ENCODE measurements around the gene PRKCH.

The PRKCH gene

DNA sequence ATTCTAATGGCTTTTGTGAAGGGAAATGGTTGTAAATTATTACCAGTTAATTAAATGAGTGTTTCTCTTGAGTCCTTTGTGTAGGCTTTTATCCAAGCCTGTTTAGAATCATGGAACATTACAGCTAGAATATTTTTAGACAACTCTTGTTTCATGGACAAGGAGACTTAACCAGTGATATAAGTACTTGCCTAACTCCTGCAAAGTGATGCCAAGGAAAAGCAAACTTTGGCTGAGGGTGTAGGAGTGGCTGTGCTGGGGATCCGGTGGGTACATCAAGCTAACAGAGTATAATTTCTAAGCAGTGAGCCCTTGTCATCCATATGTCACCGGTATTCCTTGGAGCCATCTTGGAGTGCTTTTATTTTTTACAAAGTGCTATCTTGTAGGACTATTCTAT, 61.5 kb downstream of the PRKCH start:
- no peak overlapping the region for H3K4me2 ChIP-seq (ENCODE audit: insufficient read depth, low read length)
- no peak overlapping the region for H3K9ac ChIP-seq (ENCODE audit: low read depth, low read length)
- no peaks in the 10 kb centered on the region for H3K9me3 ChIP-seq (ENCODE audit: insufficient read depth, low read length, severe bottlenecking)
- H3K27me3 ChIP-seq (ENCODE audit: insufficient read depth, low read length, poor library complexity), result no peaks in the 10 kb centered on the region
- H4K20me1 ChIP-seq (ENCODE audit: insufficient read depth, low read length), result peaks cover 73% of the 10 kb centered on the region
- no peak overlapping the region for H3K4me3 ChIP-seq (ENCODE audit: low read depth in 1 of 2, low read length in 2 of 2)
- H3K79me2 ChIP-seq (ENCODE audit: insufficient read depth, low read length), result peaks cover 99% of the 10 kb centered on the region
- DNase-seq, result no peak
- peaks cover 88% of the 10 kb centered on the region for H3K4me1 ChIP-seq (ENCODE audit: insufficient read depth, low read length)
- no peaks in the 10 kb centered on the region; the same call in 1 of the 2 replicates for H3K36me3 ChIP-seq (ENCODE audit: insufficient read depth, low read length)
- no peak overlapping the region for H2AFZ ChIP-seq (ENCODE audit: low read depth, low read length)
- ATAC-seq (ENCODE audit: insufficient read depth, low read depth), result no peak
- no peak overlapping the region for H3K27ac ChIP-seq (ENCODE audit: low read length)
- TF ChIP-seq, protein P1, sequence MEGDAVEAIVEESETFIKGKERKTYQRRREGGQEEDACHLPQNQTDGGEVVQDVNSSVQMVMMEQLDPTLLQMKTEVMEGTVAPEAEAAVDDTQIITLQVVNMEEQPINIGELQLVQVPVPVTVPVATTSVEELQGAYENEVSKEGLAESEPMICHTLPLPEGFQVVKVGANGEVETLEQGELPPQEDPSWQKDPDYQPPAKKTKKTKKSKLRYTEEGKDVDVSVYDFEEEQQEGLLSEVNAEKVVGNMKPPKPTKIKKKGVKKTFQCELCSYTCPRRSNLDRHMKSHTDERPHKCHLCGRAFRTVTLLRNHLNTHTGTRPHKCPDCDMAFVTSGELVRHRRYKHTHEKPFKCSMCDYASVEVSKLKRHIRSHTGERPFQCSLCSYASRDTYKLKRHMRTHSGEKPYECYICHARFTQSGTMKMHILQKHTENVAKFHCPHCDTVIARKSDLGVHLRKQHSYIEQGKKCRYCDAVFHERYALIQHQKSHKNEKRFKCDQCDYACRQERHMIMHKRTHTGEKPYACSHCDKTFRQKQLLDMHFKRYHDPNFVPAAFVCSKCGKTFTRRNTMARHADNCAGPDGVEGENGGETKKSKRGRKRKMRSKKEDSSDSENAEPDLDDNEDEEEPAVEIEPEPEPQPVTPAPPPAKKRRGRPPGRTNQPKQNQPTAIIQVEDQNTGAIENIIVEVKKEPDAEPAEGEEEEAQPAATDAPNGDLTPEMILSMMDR (IDR thresholded peaks at IDR 0.05; ENCODE audit: borderline replicate concordance, extremely low read depth, low read length, poor library complexity, severe bottlenecking), result no peak
- TF ChIP-seq EZH2 (IDR thresholded peaks at IDR 0.05; ENCODE audit: borderline replicate concordance, low read depth, low read length, severe bottlenecking), result no peak

DNA sequence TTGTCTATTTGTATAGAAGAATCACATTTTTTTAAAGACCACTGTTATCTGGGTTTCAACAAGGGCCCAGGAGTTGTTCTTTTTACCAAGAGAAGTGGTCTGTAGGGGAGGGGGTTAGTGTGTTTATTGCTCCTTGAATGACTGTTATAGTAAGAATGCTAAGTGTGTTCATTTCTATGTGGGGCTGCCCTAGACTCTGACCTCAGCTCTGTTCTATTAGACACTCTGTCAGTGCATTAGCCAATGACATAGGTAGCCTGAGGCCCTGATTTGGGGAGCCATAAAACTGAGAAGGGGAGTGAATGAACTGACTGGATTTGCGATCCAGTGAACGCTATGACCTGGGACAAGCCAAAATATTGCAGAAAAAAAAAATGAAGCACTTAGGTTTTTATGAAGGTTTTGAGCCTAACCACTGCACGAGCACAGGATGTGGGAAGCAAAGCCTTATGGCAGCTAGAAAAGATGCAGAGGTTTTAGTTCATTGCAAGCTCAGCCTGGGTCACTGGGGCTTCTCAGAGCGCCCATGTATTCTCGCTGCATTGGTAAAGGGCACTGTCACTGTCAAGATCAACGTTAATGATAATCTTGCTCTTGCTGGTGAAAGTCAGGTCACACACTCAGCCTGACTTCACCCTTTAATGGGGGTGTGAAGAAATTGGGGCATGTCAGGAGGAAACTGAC, 63.8 kb downstream of the PRKCH start:
- H3K4me1 ChIP-seq (ENCODE audit: insufficient read depth, low read length), result peaks cover 97% of the 10 kb centered on the region
- DNase-seq (peak; percentile 83), ATAC-seq (ENCODE audit: insufficient read depth, low read depth) (peak; percentile 90)
- no peak for TF ChIP-seq EZH2 (IDR thresholded peaks at IDR 0.05; ENCODE audit: borderline replicate concordance, low read depth, low read length, severe bottlenecking)
- TF ChIP-seq, protein P1 (IDR thresholded peaks at IDR 0.05; ENCODE audit: borderline replicate concordance, extremely low read depth, low read length, poor library complexity, severe bottlenecking), result no peak
- peak overlapping the region; percentile 34 for H3K9ac ChIP-seq (ENCODE audit: low read depth, low read length)
- no peak overlapping the region for H2AFZ ChIP-seq (ENCODE audit: low read depth, low read length)
- peak overlapping the region; percentile 58 for H3K4me2 ChIP-seq (ENCODE audit: insufficient read depth, low read length)
- no peaks in the 10 kb centered on the region for H3K9me3 ChIP-seq (ENCODE audit: insufficient read depth, low read length, severe bottlenecking)
- H3K79me2 ChIP-seq (ENCODE audit: insufficient read depth, low read length), result peaks cover 99% of the 10 kb centered on the region
- peak overlapping the region in 1 of 2 experiments; percentile 45; a peak in 2 of 4 replicates for H3K4me3 ChIP-seq (ENCODE audit: low read depth in 1 of 2, low read length in 2 of 2)
- H4K20me1 ChIP-seq (ENCODE audit: insufficient read depth, low read length), result peaks cover 61% of the 10 kb centered on the region
- no peaks in the 10 kb centered on the region; the same call in 1 of the 2 replicates for H3K36me3 ChIP-seq (ENCODE audit: insufficient read depth, low read length)
- peak overlapping the region; percentile 77 for H3K27ac ChIP-seq (ENCODE audit: low read length)
- no peaks in the 10 kb centered on the region for H3K27me3 ChIP-seq (ENCODE audit: insufficient read depth, low read length, poor library complexity)

DNA sequence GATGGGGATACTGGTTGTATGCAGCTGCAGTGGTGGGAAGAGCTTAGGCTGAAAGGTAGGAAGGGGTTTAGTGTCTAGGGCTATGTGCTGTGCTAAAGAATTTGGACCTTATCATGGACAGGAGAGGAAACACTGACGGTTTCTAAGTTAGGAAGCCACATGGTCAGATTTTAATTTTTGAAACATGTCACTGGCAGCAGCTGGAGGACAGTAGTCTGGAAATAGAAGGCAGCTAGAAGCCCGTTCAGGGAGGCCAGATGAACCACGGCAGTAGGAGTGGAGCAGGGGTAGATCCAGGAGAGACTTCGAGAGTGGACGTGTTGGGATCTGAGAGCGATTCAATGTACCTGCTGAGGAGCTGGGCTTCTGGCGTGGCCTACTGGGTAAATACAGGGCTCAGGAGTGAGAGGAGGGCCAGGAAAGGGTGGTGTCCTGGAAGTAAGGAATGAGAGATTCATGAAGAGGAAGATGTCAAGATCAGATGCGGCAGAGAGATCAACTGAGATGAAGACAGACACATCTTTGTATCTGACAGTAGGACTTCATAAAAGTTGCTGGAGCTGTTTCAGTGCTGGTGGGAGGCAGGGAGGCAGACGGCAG, 64.9 kb downstream of the PRKCH start:
- H4K20me1 ChIP-seq (ENCODE audit: insufficient read depth, low read length), result peaks cover 59% of the 10 kb centered on the region
- H3K27me3 ChIP-seq (ENCODE audit: insufficient read depth, low read length, poor library complexity), result no peaks in the 10 kb centered on the region
- H3K9ac ChIP-seq (ENCODE audit: low read depth, low read length), result no peak overlapping the region
- peaks cover 97% of the 10 kb centered on the region for H3K4me1 ChIP-seq (ENCODE audit: insufficient read depth, low read length)
- H2AFZ ChIP-seq (ENCODE audit: low read depth, low read length), result no peak overlapping the region
- peak overlapping the region; percentile 77 for H3K27ac ChIP-seq (ENCODE audit: low read length)
- no peak for DNase-seq
- no peaks in the 10 kb centered on the region for H3K9me3 ChIP-seq (ENCODE audit: insufficient read depth, low read length, severe bottlenecking)
- H3K36me3 ChIP-seq (ENCODE audit: insufficient read depth, low read length), result peaks cover 2% of the 10 kb centered on the region; the same call in 1 of the 2 replicates
- peaks cover 99% of the 10 kb centered on the region for H3K79me2 ChIP-seq (ENCODE audit: insufficient read depth, low read length)
- ATAC-seq (ENCODE audit: insufficient read depth, low read depth), result no peak
- H3K4me3 ChIP-seq (ENCODE audit: low read depth in 1 of 2, low read length in 2 of 2), result no peak overlapping the region
- peak overlapping the region; percentile 4; the same call in 1 of the 2 replicates for H3K4me2 ChIP-seq (ENCODE audit: insufficient read depth, low read length)
- TF ChIP-seq EZH2 (IDR thresholded peaks at IDR 0.05; ENCODE audit: borderline replicate concordance, low read depth, low read length, severe bottlenecking), result no peak

DNA sequence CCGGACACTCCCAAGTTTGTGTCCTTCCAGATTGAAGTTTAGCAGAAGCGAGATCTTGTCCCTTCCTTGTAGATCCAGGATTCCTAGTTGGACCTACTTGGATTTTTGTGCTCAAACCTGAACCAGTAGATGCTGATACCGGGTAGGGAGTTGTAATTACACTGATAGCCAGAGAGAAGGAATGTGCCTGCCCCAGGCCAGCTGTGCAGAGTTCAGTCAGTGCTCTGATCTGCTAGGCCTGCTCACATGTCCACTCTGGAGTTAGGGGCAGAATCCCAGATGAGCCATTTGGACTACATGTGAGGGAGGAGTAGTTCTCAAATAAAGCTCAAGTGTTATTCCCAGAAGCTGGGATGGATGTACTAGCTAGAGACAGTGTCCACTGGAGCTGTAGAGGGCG, 65.7 kb downstream of the PRKCH start:
- no peak overlapping the region for H3K4me2 ChIP-seq (ENCODE audit: insufficient read depth, low read length)

More for the DNA sequence above, 65.7 kb downstream of the PRKCH start:
- no peaks in the 10 kb centered on the region for H3K9me3 ChIP-seq (ENCODE audit: insufficient read depth, low read length, severe bottlenecking)
- H3K4me3 ChIP-seq (ENCODE audit: low read depth in 1 of 2, low read length in 2 of 2), result no peak overlapping the region
- peaks cover 89% of the 10 kb centered on the region for H3K4me1 ChIP-seq (ENCODE audit: insufficient read depth, low read length)
- ATAC-seq (ENCODE audit: insufficient read depth, low read depth) (no peak), DNase-seq (no peak)
- TF ChIP-seq, protein P1 (IDR thresholded peaks at IDR 0.05; ENCODE audit: borderline replicate concordance, extremely low read depth, low read length, poor library complexity, severe bottlenecking), result no peak
- H3K27ac ChIP-seq (ENCODE audit: low read length), result peak overlapping the region; percentile 77
- H3K79me2 ChIP-seq (ENCODE audit: insufficient read depth, low read length), result peaks cover 99% of the 10 kb centered on the region
- no peak overlapping the region for H2AFZ ChIP-seq (ENCODE audit: low read depth, low read length)
- H4K20me1 ChIP-seq (ENCODE audit: insufficient read depth, low read length), result peaks cover 53% of the 10 kb centered on the region
- H3K27me3 ChIP-seq (ENCODE audit: insufficient read depth, low read length, poor library complexity), result no peaks in the 10 kb centered on the region
- peaks cover 10% of the 10 kb centered on the region; the same call in 1 of the 2 replicates for H3K36me3 ChIP-seq (ENCODE audit: insufficient read depth, low read length)
- no peak overlapping the region for H3K9ac ChIP-seq (ENCODE audit: low read depth, low read length)
